ENCODE data around the gene ZNF423.
"Not testable (repeated sequence)": the region's sequence is repeated elsewhere in the genome, so short reads cannot be mapped to it uniquely, and the experiment has no call there.

Gene ZNF423

GRCh38 chr16:49521734-49522325 is 334.1 kb downstream of the ZNF423 start:
- no peak for DNase-seq

GRCh38 chr16:49520492-49521038 is 335.3 kb downstream of the ZNF423 start:
- DNase-seq: no peak

DNA sequence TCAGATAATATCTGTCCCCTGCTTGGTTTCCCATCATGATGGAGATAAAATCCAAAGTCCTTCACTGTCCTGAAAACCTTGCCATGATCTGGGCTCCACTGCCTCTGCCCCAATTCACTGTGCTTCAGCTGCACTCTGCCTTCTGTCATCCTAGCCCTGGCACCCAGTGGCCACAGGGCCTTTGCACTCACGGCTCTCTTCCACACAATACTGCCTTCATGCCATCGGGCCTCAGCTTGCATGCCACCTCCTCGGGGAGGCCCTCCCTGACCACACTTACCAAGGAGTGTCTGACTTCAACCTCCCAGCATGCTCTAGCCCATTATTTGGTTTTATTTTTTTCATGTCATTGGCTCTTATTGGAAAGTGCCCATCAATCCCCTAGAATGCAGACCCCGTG is 336.2 kb downstream of the ZNF423 start:
- DNase-seq: no peak

DNA sequence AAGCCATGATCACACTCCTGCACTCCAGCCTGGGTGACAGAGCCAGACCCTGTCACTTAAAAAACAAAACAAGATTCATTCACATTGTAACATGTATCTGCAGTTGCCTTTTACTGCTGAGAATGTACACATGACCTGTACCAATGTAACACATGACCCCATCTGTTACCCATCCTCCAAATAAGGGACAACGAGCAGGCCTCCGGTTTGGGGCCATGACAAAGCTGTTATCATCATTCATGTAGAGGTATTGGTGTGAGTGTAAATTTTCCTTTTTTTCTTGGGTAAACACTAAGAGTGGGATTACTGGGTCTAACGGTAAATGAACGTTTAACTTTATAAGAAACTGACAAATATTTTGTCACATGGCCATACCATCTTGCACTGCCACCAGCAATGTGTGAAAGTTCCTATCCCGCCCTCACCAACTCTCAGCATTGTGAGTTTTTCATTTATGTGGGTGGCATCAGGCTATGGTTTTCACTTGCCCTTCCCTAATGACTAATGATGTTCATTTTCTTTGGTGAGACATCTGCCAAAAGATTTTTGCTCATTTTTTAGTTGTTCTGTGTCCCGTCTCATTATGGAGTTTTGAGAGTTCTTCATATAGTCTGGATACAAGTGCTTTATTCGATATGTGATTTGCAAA is 336.8 kb downstream of the ZNF423 start:
- no peak for DNase-seq

DNA sequence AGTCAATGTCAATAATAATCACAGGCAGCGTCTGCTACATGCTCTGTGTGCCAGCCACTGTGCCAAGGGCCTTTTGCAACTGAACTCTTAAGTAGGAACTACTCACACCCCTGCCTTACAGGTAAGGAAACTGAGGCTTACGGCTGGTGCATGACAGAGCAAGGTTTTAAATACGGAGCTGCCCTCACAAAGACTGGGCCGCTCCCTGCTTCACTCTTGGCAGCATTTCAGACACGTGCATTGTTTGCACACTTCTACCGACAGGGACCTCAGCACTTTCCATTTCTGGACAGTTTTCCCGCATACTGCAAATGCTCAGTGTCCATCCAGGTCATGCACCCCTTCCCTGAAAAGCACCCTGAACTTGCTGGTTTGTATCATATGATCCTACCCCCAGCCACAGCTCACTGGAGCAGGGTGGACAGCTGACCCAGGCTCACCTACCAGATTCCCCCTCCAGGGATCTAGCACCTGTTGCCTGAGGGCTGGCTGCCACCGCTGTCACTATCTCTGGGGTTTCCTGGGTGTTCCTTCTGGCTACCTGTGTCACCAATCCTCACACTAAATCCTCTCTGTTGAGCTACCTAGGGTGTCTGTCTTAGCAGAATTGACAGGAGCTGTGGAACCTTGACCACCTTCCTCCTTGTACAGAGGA is 339.4 kb downstream of the ZNF423 start:
- no peak for DNase-seq

GRCh38 chr16:49515861-49516260 is 340.1 kb downstream of the ZNF423 start:
- no peak for DNase-seq

- no peak for DNase-seq
Observed at GRCh38 chr16:49515016-49515565, 340.8 kb downstream of the ZNF423 start.

DNA sequence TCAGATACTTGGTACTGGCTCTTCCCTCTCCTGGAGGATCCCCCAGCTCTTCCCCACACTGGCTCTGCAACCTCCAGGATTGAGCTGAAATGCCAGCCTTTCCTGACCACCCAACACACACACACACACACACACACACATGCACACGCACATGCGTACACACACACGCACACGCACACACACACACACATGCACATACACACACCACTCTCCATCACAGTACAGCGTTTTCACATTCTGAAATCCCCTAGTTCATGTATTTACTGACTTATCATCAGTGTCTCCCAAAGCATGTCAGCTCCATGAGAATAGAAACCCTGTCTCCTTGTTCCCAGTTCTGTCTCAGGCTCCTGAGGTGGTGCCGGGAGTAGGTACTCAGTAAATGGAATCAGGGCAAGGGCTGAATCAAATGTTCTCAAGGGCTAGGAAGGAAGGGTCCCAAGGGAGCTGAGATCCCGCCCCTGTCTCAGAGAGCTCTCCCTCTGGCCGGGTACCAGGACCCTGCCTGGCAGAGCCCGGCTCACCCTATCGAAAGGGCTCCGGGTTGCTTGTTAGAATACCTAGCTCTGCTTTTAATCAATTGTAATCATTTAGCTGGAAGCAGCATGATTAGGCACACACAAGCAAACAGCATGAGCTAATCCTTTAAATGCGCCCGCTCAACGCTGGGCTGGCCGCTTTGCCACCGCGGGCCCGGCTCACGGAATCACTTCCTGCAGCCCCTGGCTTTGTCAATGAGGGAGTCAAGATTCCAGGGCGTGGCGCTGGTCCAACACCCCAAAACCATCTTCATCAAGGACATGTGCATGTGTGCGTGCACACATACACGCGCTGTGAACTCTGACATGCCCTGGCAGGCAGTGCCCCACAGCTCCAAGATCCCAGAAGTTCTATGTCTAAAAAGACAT is 341.6 kb downstream of the ZNF423 start:
- DNase-seq: no peak

DNA sequence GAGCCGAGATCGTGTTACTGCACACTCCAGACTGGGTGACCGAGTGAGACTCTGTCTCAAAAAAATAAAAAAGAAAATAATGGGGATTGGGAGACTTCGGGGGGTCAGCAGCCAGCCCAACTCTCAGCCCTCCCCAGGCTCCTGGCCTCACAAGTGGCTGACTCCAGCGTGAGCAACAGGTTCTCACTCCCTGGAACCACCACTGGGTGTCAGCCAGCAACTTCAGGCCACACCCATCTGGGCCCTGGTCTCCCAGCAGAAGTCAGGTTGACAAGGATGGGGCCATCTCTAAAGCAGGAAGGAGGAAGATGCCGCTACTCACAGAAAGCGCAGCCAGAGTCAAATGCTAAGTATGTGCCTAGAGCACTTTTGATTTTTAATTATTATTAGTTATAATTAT is 342.9 kb downstream of the ZNF423 start:
- no peak for DNase-seq

DNA sequence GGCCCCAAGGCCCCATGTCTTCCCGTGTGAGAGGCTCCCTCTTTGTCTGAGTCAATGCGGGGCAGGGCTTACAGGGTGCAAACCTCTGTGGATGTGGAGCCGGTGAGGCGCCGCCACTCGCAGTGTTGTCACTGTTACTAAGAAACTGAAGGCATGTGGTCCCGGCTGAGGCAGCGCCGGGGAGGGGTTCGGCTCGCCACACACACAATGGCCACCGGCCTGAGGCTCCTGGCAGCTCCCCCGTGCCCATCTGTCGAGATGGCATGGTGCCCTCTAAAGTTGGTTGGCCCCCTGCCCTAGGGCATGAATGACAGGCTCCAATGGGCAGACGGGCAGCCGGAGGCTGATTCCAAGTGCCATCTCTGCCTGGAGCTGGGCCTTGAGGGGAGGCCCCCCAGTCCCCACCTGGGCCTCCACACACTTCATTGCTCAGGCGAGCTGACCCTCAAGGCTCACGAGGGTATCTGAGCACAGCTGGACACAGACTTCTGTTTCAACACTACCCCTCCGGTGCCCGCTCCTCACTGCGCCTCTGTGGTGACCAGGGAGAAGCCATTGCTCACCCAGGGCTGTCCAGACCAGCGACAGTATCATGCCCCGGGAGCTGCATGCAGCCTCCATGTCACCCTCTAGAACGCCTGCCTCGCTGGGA is 345.1 kb downstream of the ZNF423 start:
- DNase-seq: no peak

- no peak for DNase-seq
Observed at GRCh38 chr16:49510141-49510540, 345.8 kb downstream of the ZNF423 start.

DNA sequence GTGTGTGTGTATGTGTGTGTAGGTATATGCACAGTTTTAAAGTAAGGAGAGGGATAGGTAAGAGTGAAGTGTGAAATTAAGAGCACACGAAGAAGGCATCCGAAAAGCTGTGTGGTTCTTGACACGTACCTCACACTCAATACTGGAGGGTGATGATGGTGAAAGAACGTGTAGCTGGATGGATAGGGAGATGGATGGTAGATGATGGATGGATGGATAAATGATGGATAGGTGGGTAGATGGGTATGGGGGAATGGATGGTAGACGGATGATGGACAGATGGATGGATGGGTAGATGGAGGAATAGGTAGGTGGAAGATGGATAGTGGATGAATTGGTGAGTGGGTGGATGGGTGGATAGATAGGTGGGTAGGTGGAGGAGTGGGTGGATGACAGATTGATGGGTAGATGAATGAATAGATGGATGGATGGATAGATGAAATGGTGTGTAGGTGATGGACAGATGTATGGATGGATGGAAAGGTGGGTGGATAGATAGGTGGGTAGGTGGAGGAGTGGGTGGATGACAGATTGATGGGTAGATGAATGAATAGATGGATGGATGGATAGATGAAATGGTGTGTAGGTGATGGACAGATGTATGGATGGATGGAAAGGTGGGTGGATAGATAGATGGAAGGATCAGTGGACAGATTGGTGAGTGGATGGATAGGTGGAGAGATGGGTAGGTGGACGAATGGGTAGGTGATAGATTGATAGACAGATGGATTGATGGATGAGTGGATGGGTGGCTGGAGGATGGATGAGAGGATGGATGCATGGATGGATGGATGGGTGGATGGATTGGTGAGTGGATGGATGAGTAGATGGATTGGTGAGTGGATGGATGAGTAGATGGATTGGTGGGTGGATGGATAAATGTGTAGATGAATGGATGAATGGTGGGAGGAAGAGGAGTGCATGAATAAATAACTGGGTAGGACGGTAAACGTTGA is 349.6 kb downstream of the ZNF423 start:
- DNase-seq: not testable (repeated sequence)

DNA sequence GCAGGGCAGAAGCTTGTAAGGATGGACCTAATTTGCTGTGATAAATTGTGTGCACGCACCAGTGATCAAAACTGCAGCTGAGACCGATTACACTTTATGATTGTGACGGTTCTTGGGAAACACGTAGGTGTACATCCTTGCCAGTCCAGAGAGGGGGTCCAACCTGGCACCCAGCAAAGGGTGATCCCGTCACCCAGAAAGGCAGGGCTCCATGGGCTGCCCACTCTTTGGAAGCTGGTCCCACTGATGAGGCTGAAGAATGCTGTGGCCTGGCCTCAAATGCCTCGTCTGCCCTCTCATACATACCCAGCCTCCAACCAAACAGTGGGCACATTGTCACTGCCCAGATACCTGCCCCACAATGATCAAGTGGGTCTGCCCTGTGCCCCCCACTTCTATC is 350.4 kb downstream of the ZNF423 start:
- no peak for DNase-seq

- DNase-seq: no peak
Observed at GRCh38 chr16:49504626-49505025, 351.3 kb downstream of the ZNF423 start.

DNA sequence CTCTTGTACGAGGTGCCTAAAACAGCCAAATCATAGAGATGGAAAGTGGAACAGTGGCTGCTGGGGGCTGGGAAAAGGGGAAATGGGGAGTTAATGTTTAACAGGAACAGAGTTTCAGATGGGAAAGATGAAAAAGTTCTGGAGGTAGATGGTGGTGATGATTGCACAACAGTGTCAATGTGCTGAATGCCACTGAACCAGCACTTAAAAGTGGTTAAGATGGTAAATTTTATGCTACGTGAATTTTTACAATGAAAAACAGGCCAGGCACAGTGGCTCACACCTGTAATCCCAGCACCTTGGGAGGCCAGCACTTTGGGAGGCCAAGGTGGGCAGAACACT is 351.9 kb downstream of the ZNF423 start:
- DNase-seq: no peak

DNA sequence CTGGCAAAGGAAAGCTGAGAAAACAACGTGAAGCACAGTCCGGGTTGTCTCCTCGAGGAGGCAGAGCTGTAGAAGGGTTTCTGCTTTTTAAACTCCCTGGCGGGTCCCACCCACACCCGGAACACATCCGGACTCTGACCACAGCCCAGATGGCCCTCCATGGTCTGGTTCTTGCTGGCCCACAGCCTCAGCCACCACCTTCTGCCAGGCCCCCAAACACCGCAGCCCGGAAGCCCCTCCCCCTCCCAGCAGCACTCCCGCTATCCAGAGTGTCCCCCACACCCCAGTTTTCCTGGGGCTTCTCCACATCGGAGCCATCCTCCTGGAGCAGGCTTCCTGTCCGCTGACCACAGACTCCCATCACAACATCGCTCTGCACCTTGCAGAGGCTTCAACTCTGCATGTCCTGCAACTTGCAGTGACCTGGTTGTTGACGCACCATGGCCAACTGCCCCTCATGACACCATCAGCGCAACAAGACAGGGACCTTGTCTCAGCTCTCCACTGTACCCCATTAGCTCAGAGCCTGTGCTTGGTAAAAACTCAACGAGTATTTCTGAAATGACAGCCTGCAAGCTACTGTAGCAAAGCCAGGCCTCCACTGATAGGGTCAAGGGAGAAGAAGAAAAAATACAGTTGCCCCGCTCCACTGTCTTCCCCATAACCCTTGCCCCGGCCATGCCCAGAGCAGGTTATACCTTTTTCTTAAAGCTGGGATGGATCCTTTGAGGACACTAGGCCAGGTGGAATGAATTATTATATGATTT is 352.5 kb downstream of the ZNF423 start:
- DNase-seq: no peak

- DNase-seq: no peak
Observed at GRCh38 chr16:49502136-49502881, 353.6 kb downstream of the ZNF423 start.

DNA sequence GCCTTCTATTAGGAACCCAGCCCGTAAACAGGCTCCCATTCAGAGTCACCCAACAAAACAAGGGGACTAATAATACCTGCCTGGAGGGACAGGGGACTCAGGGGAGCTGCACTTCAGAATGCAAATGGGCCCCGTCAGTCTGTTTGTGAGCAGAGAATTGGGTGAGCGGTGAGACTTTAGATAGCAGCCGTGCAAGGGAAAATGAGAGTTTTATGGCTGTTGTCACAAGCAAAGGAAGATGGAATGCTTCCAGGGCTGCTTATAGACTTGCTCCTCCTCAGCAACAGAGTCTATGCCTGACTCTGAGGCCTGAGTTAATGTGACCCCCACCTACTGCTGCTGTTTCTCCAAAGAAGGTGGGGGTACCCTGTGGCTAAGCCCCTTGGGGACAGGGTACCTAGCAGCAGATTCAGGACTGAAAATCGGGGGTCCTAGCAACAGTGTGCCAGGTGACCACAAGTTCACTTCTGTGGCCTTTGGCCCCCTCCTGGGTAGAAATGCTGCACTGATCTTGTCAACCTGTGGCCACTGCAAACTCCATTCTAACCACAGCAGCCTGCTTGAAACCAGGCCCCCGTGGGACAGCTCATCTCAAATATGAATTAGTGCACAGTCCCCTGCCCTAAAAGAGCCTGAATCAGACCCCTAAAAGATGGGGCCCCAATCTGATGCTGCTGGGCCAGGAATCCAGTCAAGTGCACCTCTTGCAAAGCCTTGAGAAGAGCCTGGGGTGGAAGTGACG is 355.9 kb downstream of the ZNF423 start:
- no peak for DNase-seq

GRCh38 chr16:49499414-49499785 is 356.5 kb downstream of the ZNF423 start:
- no peak for DNase-seq
